OCI-LY1 (cell line): ENCODE data around the gene TNNI2.

Source experiments
- EZH2 ChIP-seq: fragments of 200-600 bp; sonication (generic), shearing (Covaris generic); IDR thresholded peaks from 2 replicates; pipeline ENCODE4 v1.8.0; 2017; ENCODE audit warnings: borderline replicate concordance, mixed run types, mild to moderate bottlenecking, antibody characterized with exemption, low read length, moderate library complexity, mixed read lengths
- TF ChIP-seq, protein P1 (sequence below): fragments of 200-600 bp; sonication (generic), shearing (Covaris generic); IDR thresholded peaks from 2 replicates; pipeline ENCODE4 v1.5.1; 2017; ENCODE audit warnings: mild to moderate bottlenecking, antibody characterized with exemption, low read length, moderate library complexity, mixed read lengths

- TF ChIP-seq, protein P1, sequence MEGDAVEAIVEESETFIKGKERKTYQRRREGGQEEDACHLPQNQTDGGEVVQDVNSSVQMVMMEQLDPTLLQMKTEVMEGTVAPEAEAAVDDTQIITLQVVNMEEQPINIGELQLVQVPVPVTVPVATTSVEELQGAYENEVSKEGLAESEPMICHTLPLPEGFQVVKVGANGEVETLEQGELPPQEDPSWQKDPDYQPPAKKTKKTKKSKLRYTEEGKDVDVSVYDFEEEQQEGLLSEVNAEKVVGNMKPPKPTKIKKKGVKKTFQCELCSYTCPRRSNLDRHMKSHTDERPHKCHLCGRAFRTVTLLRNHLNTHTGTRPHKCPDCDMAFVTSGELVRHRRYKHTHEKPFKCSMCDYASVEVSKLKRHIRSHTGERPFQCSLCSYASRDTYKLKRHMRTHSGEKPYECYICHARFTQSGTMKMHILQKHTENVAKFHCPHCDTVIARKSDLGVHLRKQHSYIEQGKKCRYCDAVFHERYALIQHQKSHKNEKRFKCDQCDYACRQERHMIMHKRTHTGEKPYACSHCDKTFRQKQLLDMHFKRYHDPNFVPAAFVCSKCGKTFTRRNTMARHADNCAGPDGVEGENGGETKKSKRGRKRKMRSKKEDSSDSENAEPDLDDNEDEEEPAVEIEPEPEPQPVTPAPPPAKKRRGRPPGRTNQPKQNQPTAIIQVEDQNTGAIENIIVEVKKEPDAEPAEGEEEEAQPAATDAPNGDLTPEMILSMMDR, result no peak
- TF ChIP-seq EZH2, result no peak
Observed at GRCh38 chr11:1817000-1817399, 21.8 kb upstream of the TNNI2 start.
